Measurements from ENCODE around the gene GNG3. TPM values are rescaled to one million over a fixed set of nuclear protein-coding genes. Genes with fewer than 3 reads are reported as not detected.
"Not testable (repeated sequence)": the region's sequence is repeated elsewhere in the genome, so short reads cannot be mapped to it uniquely, and the experiment has no call there.

Gene GNG3
- total RNA-seq, 3 donors from 2014 or later = 0.35 to 5.2 (median 0.92) TPM

GRCh38 chr11:62737196-62737595 lies 29.7 kb downstream of the GNG3 start:
- intact Hi-C loops (cut with DNase I, micrococcal nuclease) = no loop called here
- Histone ChIP-seq H3K4me3 (no peak overlapping the region), H3K4me1 (ENCODE audit: low read depth) (no peaks in the 10 kb centered on the region), H3K36me3 (ENCODE audit: low read depth) (peaks cover 10% of the 10 kb centered on the region), H3K9me3 (no peaks in the 10 kb centered on the region)
- ATAC-seq = no peak
- DNase-seq = no peak
- no peak for TF ChIP-seq CTCF (IDR thresholded peaks at IDR 0.05)

- no peak overlapping the region for H3K4me3 ChIP-seq
- no peaks in the 10 kb centered on the region for H3K36me3 ChIP-seq (ENCODE audit: low read depth)
- DNase-seq = no peak
- peaks cover 2% of the 10 kb centered on the region for H3K4me1 ChIP-seq (ENCODE audit: low read depth)
- ATAC-seq = no peak
- no peak for TF ChIP-seq CTCF (IDR thresholded peaks at IDR 0.05)
- intact Hi-C loops (cut with DNase I, micrococcal nuclease) = no loop called here
- no peaks in the 10 kb centered on the region for H3K9me3 ChIP-seq
Observed at GRCh38 chr11:62747475-62748160, 40.1 kb downstream of the GNG3 start.

GRCh38 chr11:62749931-62750330 lies 42.5 kb downstream of the GNG3 start:
- H3K4me1 ChIP-seq (ENCODE audit: low read depth) = peaks cover 13% of the 10 kb centered on the region
- H3K36me3 ChIP-seq (ENCODE audit: low read depth); H3K9me3 ChIP-seq; H3K4me3 ChIP-seq; DNase-seq; intact Hi-C loops (cut with DNase I, micrococcal nuclease); ATAC-seq: not testable (repeated sequence)

- ATAC-seq = no peak
- Histone ChIP-seq H3K4me1 (ENCODE audit: low read depth) (peaks cover 13% of the 10 kb centered on the region), H3K4me3 (no peak overlapping the region), H3K36me3 (ENCODE audit: low read depth) (no peaks in the 10 kb centered on the region), H3K9me3 (no peaks in the 10 kb centered on the region)
- DNase-seq = peak in 1 of 3 donors; percentile 37
- intact Hi-C loops (cut with DNase I, micrococcal nuclease) = no loop called here
- no peak for TF ChIP-seq CTCF (IDR thresholded peaks at IDR 0.05)
Observed at GRCh38 chr11:62752177-62752785, 44.8 kb downstream of the GNG3 start.

GRCh38 chr11:62752994-62753735 lies 45.7 kb downstream of the GNG3 start:
- TF ChIP-seq CTCF (IDR thresholded peaks at IDR 0.05) = no peak
- ATAC-seq (no peak), DNase-seq (peak; percentile 28 to 54 (median 41))
- no peaks in the 10 kb centered on the region for H3K9me3 ChIP-seq
- peaks cover 13% of the 10 kb centered on the region for H3K4me1 ChIP-seq (ENCODE audit: low read depth)
- no peaks in the 10 kb centered on the region for H3K36me3 ChIP-seq (ENCODE audit: low read depth)
- peak overlapping the region; percentile 16 for H3K4me3 ChIP-seq
- intact Hi-C loops (cut with DNase I, micrococcal nuclease) = no loop called here

Data from mucosa of descending colon (tissue), 3 donors.